ENCODE measurements around the gene PSRC1.

The PSRC1 gene

DNA sequence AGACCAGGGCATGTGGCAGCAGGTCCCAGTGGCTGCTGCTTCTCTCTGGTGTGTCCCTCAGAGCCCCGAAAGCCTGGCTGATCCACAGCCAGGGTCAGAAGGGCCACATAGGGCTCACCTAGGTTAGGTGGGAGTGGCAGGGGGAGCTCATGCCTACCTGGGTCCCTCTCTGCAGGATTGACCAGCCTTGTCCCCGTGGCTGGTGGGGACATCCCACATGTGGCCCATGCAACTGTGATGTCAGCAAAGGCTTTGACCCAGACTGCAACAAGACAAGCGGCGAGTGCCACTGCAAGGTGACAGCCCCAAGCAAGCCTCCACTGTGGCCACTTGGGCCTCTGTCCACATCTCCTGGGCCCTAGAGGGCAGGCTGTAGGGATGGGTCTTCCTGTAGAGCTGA is 17.9 kb downstream of the PSRC1 start:
- TF ChIP-seq, protein P1, sequence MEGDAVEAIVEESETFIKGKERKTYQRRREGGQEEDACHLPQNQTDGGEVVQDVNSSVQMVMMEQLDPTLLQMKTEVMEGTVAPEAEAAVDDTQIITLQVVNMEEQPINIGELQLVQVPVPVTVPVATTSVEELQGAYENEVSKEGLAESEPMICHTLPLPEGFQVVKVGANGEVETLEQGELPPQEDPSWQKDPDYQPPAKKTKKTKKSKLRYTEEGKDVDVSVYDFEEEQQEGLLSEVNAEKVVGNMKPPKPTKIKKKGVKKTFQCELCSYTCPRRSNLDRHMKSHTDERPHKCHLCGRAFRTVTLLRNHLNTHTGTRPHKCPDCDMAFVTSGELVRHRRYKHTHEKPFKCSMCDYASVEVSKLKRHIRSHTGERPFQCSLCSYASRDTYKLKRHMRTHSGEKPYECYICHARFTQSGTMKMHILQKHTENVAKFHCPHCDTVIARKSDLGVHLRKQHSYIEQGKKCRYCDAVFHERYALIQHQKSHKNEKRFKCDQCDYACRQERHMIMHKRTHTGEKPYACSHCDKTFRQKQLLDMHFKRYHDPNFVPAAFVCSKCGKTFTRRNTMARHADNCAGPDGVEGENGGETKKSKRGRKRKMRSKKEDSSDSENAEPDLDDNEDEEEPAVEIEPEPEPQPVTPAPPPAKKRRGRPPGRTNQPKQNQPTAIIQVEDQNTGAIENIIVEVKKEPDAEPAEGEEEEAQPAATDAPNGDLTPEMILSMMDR (IDR thresholded peaks at IDR 0.05; ENCODE audit: borderline replicate concordance, control extremely low read depth, extremely low read depth, insufficient read depth, missing control alignments), result no peak
- in situ Hi-C loops (cut with MboI; ENCODE audit: low sequenced_read_pairs, unreplicated experiment), result no loop called here
- DNase-seq (ENCODE audit: low spot score), result no peak

DNA sequence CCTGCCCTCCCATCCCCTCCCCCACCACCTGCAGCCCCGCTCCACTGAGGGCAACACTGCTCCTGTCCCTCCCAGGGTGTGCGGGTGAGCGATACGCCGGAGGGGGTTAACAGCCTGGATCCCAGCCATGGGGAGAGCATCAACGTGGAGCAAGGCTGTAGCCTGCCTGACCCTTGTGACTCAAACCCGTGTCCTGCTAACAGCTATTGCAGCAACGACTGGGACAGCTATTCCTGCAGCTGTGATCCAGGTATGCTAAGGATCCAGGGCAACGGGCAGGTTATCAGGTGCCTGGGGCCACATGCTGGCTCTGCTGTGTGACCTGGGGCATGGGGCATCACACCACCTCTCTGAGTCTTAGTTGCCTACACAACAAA is 18.6 kb downstream of the PSRC1 start:
- in situ Hi-C loops (cut with MboI; ENCODE audit: low sequenced_read_pairs, unreplicated experiment), result no loop called here
- TF ChIP-seq, protein P1 (IDR thresholded peaks at IDR 0.05; ENCODE audit: borderline replicate concordance, control extremely low read depth, extremely low read depth, insufficient read depth, missing control alignments), result no peak
- DNase-seq (ENCODE audit: low spot score), result no peak

DNA sequence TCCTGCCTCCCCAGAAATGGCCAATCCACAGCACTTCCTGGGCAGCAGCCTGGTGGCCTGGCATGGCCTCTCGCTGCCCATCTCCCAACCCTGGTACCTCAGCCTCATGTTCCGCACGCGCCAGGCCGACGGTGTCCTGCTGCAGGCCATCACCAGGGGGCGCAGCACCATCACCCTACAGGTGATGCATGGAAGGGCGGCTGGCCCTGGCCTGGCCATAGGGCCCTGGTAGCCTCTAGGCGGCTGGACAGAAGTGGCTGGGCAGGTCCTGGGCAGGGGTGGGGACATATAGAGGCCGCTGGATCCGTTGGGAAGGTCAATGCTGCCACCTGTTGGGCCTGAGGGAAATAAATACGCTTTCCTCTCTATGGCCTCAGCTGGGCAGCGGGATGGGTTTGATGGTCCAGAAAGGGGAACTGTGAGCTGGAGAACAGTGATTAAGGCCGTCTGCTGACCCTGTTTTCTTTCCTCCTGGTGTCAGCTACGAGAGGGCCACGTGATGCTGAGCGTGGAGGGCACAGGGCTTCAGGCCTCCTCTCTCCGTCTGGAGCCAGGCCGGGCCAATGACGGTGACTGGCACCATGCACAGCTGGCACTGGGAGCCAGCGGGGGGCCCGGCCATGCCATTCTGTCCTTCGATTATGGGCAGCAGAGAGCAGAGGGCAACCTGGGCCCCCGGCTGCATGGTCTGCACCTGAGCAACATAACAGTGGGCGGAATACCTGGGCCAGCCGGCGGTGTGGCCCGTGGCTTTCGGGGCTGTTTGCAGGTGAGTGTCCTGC is 19.2 kb downstream of the PSRC1 start:
- DNase-seq (ENCODE audit: low spot score), result peak; percentile 90
- in situ Hi-C loops (cut with MboI; ENCODE audit: low sequenced_read_pairs, unreplicated experiment), result no loop called here
- TF ChIP-seq, protein P1 (IDR thresholded peaks at IDR 0.05; ENCODE audit: borderline replicate concordance, control extremely low read depth, extremely low read depth, insufficient read depth, missing control alignments), result peak; percentile 95

DNA sequence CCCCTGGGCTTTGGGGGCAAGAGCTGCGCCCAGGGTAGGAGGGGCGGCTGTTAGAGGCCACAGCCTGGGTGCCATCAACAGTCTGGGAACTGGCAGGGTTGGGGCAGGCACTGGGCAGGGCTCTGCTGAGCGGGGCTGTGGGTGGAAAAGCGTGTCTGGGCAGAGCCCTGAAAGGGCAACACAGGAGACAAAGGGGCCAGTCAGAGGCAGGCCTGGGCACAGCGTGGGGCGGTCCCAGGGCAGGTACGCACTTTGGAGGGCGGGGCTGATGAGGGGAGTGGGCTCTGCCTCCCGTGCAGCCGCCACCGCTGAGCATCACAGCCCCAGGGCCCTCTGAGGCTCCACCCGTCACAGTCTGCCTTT is 19.7 kb downstream of the PSRC1 start:
- in situ Hi-C loops (cut with MboI; ENCODE audit: low sequenced_read_pairs, unreplicated experiment), result no loop called here
- DNase-seq (ENCODE audit: low spot score), result no peak
- TF ChIP-seq, protein P1 (IDR thresholded peaks at IDR 0.05; ENCODE audit: borderline replicate concordance, control extremely low read depth, extremely low read depth, insufficient read depth, missing control alignments), result no peak

DNA sequence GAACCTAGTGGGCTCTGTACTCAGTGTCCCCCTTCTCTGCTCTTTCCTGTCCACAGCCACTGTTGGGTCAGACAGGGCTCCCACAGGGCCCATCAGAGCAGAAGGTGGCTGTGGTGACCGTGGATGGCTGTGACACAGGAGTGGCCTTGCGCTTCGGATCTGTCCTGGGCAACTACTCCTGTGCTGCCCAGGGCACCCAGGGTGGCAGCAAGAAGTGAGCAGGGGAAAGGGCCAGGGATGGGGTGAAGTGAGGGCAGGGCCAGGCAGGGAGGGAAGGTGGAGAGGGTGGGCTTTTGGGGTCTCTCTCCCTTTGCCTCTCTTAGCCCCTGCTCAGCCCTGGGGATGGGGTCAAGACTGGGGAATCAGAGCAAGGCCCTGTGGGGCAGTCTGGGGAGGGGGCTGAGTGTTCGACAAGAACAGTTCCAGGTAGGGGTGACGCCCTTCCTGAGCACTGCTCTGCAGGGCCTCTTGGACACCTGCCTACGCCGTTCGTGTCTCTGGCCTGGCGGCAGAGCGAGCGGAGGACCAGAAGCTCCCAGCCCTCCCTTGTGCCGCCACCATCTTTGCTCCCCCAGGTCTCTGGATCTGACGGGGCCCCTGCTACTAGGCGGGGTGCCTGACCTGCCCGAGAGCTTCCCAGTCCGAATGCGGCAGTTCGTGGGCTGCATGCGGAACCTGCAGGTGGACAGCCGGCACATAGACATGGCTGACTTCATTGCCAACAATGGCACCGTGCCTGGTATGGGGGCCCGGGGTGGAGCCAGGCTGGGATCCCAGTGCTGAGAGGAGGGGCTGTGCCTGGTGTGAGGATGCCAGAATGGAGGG is 20.5 kb downstream of the PSRC1 start:
- TF ChIP-seq, protein P1 (IDR thresholded peaks at IDR 0.05; ENCODE audit: borderline replicate concordance, control extremely low read depth, extremely low read depth, insufficient read depth, missing control alignments), result no peak
- in situ Hi-C loops (cut with MboI; ENCODE audit: low sequenced_read_pairs, unreplicated experiment), result no loop called here
- no peak for DNase-seq (ENCODE audit: low spot score)

DNA sequence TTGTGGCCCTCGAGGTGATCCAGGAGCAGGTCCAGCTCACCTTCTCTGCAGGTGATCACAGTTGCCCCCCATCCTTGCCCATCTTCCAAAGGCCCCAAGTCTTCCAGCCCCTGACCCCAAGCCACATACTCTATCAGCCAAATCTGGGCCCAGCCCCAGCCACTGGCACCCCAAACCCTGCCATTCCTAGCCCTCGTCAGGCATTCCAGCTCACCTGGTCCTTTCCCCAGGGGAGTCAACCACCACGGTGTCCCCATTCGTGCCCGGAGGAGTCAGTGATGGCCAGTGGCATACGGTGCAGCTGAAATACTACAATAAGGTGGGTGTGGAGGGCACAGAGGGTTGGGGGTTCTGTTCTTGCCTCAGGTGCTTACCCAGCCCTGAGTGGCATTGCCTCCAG is 21.4 kb downstream of the PSRC1 start:
- TF ChIP-seq, protein P1 (IDR thresholded peaks at IDR 0.05; ENCODE audit: borderline replicate concordance, control extremely low read depth, extremely low read depth, insufficient read depth, missing control alignments), result no peak
- in situ Hi-C loops (cut with MboI; ENCODE audit: low sequenced_read_pairs, unreplicated experiment), result no loop called here
- DNase-seq (ENCODE audit: low spot score), result no peak

All from GM13976 (cell line).